ENCODE measurements around the gene DDX1. TPM values are rescaled to one million over a fixed set of nuclear protein-coding genes. Genes with fewer than 3 reads are reported as not detected.

The DDX1 gene
- total RNA-seq, 4 donors from 2014 or later = 41.6 to 78.6 (median 66.5) TPM

Other genes starting within 250 kb of the DDX1 start
- 10 to 100 TPM; 22.8 to 32.0 (median 23.7) TPM for gene NBAS, start 30.5 kb upstream of the DDX1 start, total RNA-seq